GM23338 (cell line): ENCODE data around the gene ACTR2.

Source experiments
- CREB1 ChIP-seq: fragments of 250-450 bp; sonication (Bioruptor Pico); IDR thresholded peaks from 2 replicates; pipeline ENCODE4 v1.5.0; 2020; ENCODE audit warnings: low read depth, mild to moderate bottlenecking, moderate library complexity
- CTCF ChIP-seq, 2 experiments: fragments of 200-600 bp in 1 of 2; sonication (generic) in 1 of 2; conservative IDR thresholded peaks; 2 replicates each; pipeline versions ENCODE4 v1.5.1 to v1.6.1; 2016 to 2017; ENCODE audit warnings: antibody characterized with exemption in 2 of 2, low read depth in 2 of 2, mild to moderate bottlenecking in 2 of 2, moderate library complexity in 1 of 2
- ETS1 ChIP-seq: IDR thresholded peaks from 2 replicates; pipeline ENCODE4 v1.6.1; 2016; ENCODE audit warnings: antibody characterized with exemption
- EZH2 ChIP-seq: fragments of 200-600 bp; sonication (generic); IDR thresholded peaks from one replicate; pipeline ENCODE4 v1.8.0; 2017; ENCODE audit warnings: antibody characterized with exemption, mild to moderate bottlenecking, low read depth; ENCODE audit not compliant: unreplicated experiment
- EZH2phosphoT487 ChIP-seq: fragments of 200-600 bp; sonication (generic); IDR thresholded peaks from one replicate; pipeline ENCODE4 v1.8.1; 2018; ENCODE audit warnings: antibody characterized with exemption; ENCODE audit not compliant: unreplicated experiment
- JUNB ChIP-seq: IDR thresholded peaks from one replicate; pipeline ENCODE4 v1.6.1; 2016; ENCODE audit warnings: antibody characterized with exemption; ENCODE audit not compliant: unreplicated experiment
- NANOG ChIP-seq: IDR thresholded peaks from 2 replicates; pipeline ENCODE4 v1.6.1; 2016; ENCODE audit warnings: antibody characterized with exemption, borderline replicate concordance
- POLR2AphosphoS5 ChIP-seq: IDR thresholded peaks from 2 replicates; pipeline ENCODE4 v1.6.1; 2016; ENCODE audit warnings: antibody characterized with exemption, low read depth
- REST ChIP-seq: IDR thresholded peaks from one replicate; pipeline ENCODE4 v1.6.1; 2018; ENCODE audit warnings: antibody characterized with exemption; ENCODE audit not compliant: unreplicated experiment
- STAT1 ChIP-seq: IDR thresholded peaks from one replicate; pipeline ENCODE4 v1.6.1; 2016; ENCODE audit warnings: antibody characterized with exemption; ENCODE audit not compliant: unreplicated experiment
- ZNF331 ChIP-seq: fragments of 250-450 bp; sonication (Bioruptor Pico); IDR thresholded peaks from 2 replicates; pipeline ENCODE4 v1.5.0; 2020; ENCODE audit warnings: low read depth, mild to moderate bottlenecking, moderate library complexity

GRCh38 chr2:65261676-65262075 lies 34.0 kb downstream of the ACTR2 start:
- TF ChIP-seq CREB1 (CRISPR knock-in tag) (no peak), CTCF (conservative IDR thresholded peaks at IDR 0.05; ENCODE audit: low read depth in 2 of 2) (no peak), POLR2AphosphoS5 (no peak), ZNF331 (no peak), EZH2 (no peak), REST (no peak), EZH2phosphoT487 (no peak), ETS1 (no peak), STAT1 (no peak), JUNB (no peak), NANOG (no peak)
